ENCODE results near the gene CACNA2D3. TPM values are rescaled to one million over a fixed set of nuclear protein-coding genes. Genes with fewer than 3 reads are reported as not detected.

The CACNA2D3 gene
- total RNA-seq, 1 donor from 2014 or later, result not detected

GRCh38 chr3:54712539-54712938 lies 590.2 kb downstream of the CACNA2D3 start:
- DNase-seq (ENCODE audit: low spot score), result no peak
- no peak overlapping the region for H3K4me3 Mint-ChIP-seq (ENCODE audit: unreplicated experiment)
- H3K27ac Mint-ChIP-seq (ENCODE audit: unreplicated experiment), result no peak overlapping the region
- no peaks in the 10 kb centered on the region for H3K9me3 Mint-ChIP-seq (ENCODE audit: low read depth)
- TF ChIP-seq, protein P1, sequence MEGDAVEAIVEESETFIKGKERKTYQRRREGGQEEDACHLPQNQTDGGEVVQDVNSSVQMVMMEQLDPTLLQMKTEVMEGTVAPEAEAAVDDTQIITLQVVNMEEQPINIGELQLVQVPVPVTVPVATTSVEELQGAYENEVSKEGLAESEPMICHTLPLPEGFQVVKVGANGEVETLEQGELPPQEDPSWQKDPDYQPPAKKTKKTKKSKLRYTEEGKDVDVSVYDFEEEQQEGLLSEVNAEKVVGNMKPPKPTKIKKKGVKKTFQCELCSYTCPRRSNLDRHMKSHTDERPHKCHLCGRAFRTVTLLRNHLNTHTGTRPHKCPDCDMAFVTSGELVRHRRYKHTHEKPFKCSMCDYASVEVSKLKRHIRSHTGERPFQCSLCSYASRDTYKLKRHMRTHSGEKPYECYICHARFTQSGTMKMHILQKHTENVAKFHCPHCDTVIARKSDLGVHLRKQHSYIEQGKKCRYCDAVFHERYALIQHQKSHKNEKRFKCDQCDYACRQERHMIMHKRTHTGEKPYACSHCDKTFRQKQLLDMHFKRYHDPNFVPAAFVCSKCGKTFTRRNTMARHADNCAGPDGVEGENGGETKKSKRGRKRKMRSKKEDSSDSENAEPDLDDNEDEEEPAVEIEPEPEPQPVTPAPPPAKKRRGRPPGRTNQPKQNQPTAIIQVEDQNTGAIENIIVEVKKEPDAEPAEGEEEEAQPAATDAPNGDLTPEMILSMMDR (IDR thresholded peaks at IDR 0.05), result no peak
- H3K36me3 Mint-ChIP-seq (ENCODE audit: low read depth), result no peaks in the 10 kb centered on the region
- no peaks in the 10 kb centered on the region for H3K4me1 Mint-ChIP-seq (ENCODE audit: low read depth)
- no peaks in the 10 kb centered on the region for H3K27me3 Mint-ChIP-seq (ENCODE audit: low read depth)

GRCh38 chr3:54713031-54713430 lies 590.7 kb downstream of the CACNA2D3 start:
- no peak overlapping the region for H3K4me3 Mint-ChIP-seq (ENCODE audit: unreplicated experiment)
- TF ChIP-seq, protein P1 (IDR thresholded peaks at IDR 0.05), result no peak
- no peaks in the 10 kb centered on the region for H3K27me3 Mint-ChIP-seq (ENCODE audit: low read depth)
- no peaks in the 10 kb centered on the region for H3K4me1 Mint-ChIP-seq (ENCODE audit: low read depth)
- no peak for DNase-seq (ENCODE audit: low spot score)
- no peaks in the 10 kb centered on the region for H3K36me3 Mint-ChIP-seq (ENCODE audit: low read depth)
- H3K27ac Mint-ChIP-seq (ENCODE audit: unreplicated experiment), result no peak overlapping the region
- no peaks in the 10 kb centered on the region for H3K9me3 Mint-ChIP-seq (ENCODE audit: low read depth)

DNA sequence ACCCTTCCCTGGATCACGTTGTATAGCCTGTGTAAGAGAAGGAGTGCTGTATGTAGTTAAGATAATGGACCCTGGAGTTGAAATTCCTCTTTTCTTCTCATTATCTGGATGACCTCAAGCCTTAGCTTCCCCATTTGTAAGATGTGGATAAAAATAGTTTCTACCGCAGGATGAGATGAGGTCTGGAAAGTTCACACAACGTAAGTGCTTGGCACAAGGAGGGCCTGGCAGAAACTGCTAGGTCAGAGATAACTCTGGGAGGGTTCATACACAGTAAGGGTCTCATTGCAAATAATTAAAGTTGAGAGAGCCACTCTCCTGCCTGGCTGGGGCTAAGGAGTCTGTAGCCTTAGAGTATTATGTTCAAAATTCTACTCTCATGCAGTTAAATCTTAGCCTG lies 591.1 kb downstream of the CACNA2D3 start:
- H3K36me3 Mint-ChIP-seq (ENCODE audit: low read depth), result no peaks in the 10 kb centered on the region
- no peaks in the 10 kb centered on the region for H3K9me3 Mint-ChIP-seq (ENCODE audit: low read depth)
- TF ChIP-seq, protein P1 (IDR thresholded peaks at IDR 0.05), result no peak
- no peaks in the 10 kb centered on the region for H3K4me1 Mint-ChIP-seq (ENCODE audit: low read depth)
- H3K27me3 Mint-ChIP-seq (ENCODE audit: low read depth), result no peaks in the 10 kb centered on the region
- no peak overlapping the region for H3K27ac Mint-ChIP-seq (ENCODE audit: unreplicated experiment)
- DNase-seq (ENCODE audit: low spot score), result no peak
- H3K4me3 Mint-ChIP-seq (ENCODE audit: unreplicated experiment), result no peak overlapping the region

DNA sequence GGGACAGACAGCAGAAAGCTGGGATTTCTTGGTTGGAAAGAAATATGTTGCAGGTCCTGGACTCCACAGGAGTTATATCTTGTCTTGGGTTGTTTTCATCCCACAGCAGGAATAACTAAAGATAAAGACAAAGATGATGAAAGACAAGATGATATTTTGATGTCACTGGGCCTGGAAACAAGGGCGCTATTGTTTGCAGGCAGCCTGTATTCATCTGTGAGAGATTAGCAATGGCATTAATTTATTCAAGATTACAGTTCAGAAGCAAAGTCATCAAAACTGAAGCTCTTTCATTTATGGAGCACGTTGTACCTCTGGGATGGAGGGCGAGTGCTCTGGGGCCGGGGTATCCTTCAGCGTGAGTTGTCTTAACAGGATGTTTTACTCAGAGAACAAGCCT lies 591.7 kb downstream of the CACNA2D3 start:
- Mint-ChIP-seq H3K4me1 (ENCODE audit: low read depth) (no peaks in the 10 kb centered on the region), H3K9me3 (ENCODE audit: low read depth) (no peaks in the 10 kb centered on the region), H3K4me3 (ENCODE audit: unreplicated experiment) (no peak overlapping the region), H3K27me3 (ENCODE audit: low read depth) (no peaks in the 10 kb centered on the region), H3K27ac (ENCODE audit: unreplicated experiment) (no peak overlapping the region), H3K36me3 (ENCODE audit: low read depth) (no peaks in the 10 kb centered on the region)
- TF ChIP-seq, protein P1 (IDR thresholded peaks at IDR 0.05), result no peak
- no peak for DNase-seq (ENCODE audit: low spot score)

- no peaks in the 10 kb centered on the region for H3K9me3 Mint-ChIP-seq (ENCODE audit: low read depth)
Observed at GRCh38 chr3:54717506-54717905, 595.2 kb downstream of the CACNA2D3 start.

More at GRCh38 chr3:54717506-54717905, 595.2 kb downstream of the CACNA2D3 start:
- no peaks in the 10 kb centered on the region for H3K36me3 Mint-ChIP-seq (ENCODE audit: low read depth)
- no peak overlapping the region for H3K4me3 Mint-ChIP-seq (ENCODE audit: unreplicated experiment)
- TF ChIP-seq, protein P1 (IDR thresholded peaks at IDR 0.05), result no peak
- peaks cover 9% of the 10 kb centered on the region for H3K27me3 Mint-ChIP-seq (ENCODE audit: low read depth)
- H3K4me1 Mint-ChIP-seq (ENCODE audit: low read depth), result no peaks in the 10 kb centered on the region
- H3K27ac Mint-ChIP-seq (ENCODE audit: unreplicated experiment), result no peak overlapping the region
- DNase-seq (ENCODE audit: low spot score), result no peak

All from chondrocyte (in vitro differentiated cells).